Prostate gland (tissue), 2 donors: ENCODE data around the gene ANGPTL3.

ENCODE experiments used
- CTCF ChIP-seq, 4 experiments: fragments of 200-600 bp in 2 of 4; fragments of 450-650 bp in 2 of 4; sonication (generic) in 2 of 4; IDR thresholded peaks; 1 replicate in 3 of 4; 2 replicates in 1 of 4; pipeline ENCODE4 v1.5.1; 2016 to 2019; ENCODE audit warnings: antibody characterized with exemption in 4 of 4, mild to moderate bottlenecking in 2 of 4, moderate library complexity in 2 of 4
- POLR2A ChIP-seq: fragments of 450-650 bp; IDR thresholded peaks from one replicate; pipeline ENCODE4 v1.6.1; 2016; ENCODE audit warnings: antibody characterized with exemption, mild to moderate bottlenecking

GRCh38 chr1:62590970-62591368, 6.4 kb upstream of the ANGPTL3 start:
- TF ChIP-seq CTCF (IDR thresholded peaks at IDR 0.05) (no peak), POLR2A (no peak)
